Nephron progenitor cell (in vitro differentiated cells): ENCODE results near the gene DAD1.

Source experiments
- DNase-seq: peaks from one replicate; pipeline ENCODE4 v3.0.0; 2021
- H3K27ac Mint-ChIP-seq: 2 replicates; pipeline ENCODE4 v1.8.0; 2021; ENCODE audit warnings: mild to moderate bottlenecking, moderate library complexity, mixed read lengths
- H3K27me3 Mint-ChIP-seq: 2 replicates; pipeline ENCODE4 v1.8.0; 2021; ENCODE audit warnings: mild to moderate bottlenecking, low read depth, mixed read lengths; ENCODE audit not compliant: poor library complexity
- H3K36me3 Mint-ChIP-seq: 2 replicates; pipeline ENCODE4 v1.8.0; 2021; ENCODE audit warnings: low read depth, mixed read lengths
- H3K4me1 Mint-ChIP-seq: 2 replicates; pipeline ENCODE4 v1.8.0; 2021; ENCODE audit warnings: mixed read lengths
- H3K4me3 Mint-ChIP-seq: 2 replicates; pipeline ENCODE4 v1.8.0; 2021; ENCODE audit warnings: mild to moderate bottlenecking, moderate library complexity, mixed read lengths
- H3K9me3 Mint-ChIP-seq: 2 replicates; pipeline ENCODE4 v1.8.0; 2021; ENCODE audit warnings: mild to moderate bottlenecking, moderate library complexity, mixed read lengths
- CTCF ChIP-seq: fragments of 200-600 bp; sonication (generic); IDR thresholded peaks from 2 replicates; pipeline ENCODE4 v1.5.0; 2021; ENCODE audit warnings: antibody characterized with exemption

DAD1 gene

GRCh38 chr14:22524784-22525161 lies 64.3 kb downstream of the DAD1 start:
- DNase-seq, result no peak
- Mint-ChIP-seq H3K36me3 (no peaks in the 10 kb centered on the region), H3K27me3 (peaks cover 3% of the 10 kb centered on the region), H3K4me3 (no peak overlapping the region), H3K4me1 (peaks cover 30% of the 10 kb centered on the region), H3K27ac (no peak overlapping the region), H3K9me3 (no peaks in the 10 kb centered on the region)
- TF ChIP-seq CTCF, result no peak

- no peak overlapping the region for H3K4me3 Mint-ChIP-seq
- H3K27ac Mint-ChIP-seq, result no peak overlapping the region
- no peak for TF ChIP-seq CTCF
- no peaks in the 10 kb centered on the region for H3K36me3 Mint-ChIP-seq
- peaks cover 35% of the 10 kb centered on the region for H3K4me1 Mint-ChIP-seq
- H3K9me3 Mint-ChIP-seq, result no peaks in the 10 kb centered on the region
- peaks cover 3% of the 10 kb centered on the region for H3K27me3 Mint-ChIP-seq
- no peak for DNase-seq
These were observed 64.8 kb downstream of the DAD1 start for GRCh38 chr14:22524115-22524783.

- peaks cover 41% of the 10 kb centered on the region for H3K4me1 Mint-ChIP-seq
- H3K27me3 Mint-ChIP-seq, result no peaks in the 10 kb centered on the region
- H3K27ac Mint-ChIP-seq, result no peak overlapping the region
- H3K36me3 Mint-ChIP-seq, result no peaks in the 10 kb centered on the region
- TF ChIP-seq CTCF, result no peak
- DNase-seq, result no peak
- no peak overlapping the region for H3K4me3 Mint-ChIP-seq
- no peaks in the 10 kb centered on the region for H3K9me3 Mint-ChIP-seq
These were observed 65.7 kb downstream of the DAD1 start for GRCh38 chr14:22523283-22523682.

GRCh38 chr14:22522466-22522957 lies 66.5 kb downstream of the DAD1 start:
- no peaks in the 10 kb centered on the region for H3K27me3 Mint-ChIP-seq
- no peak overlapping the region for H3K4me3 Mint-ChIP-seq
- H3K4me1 Mint-ChIP-seq, result peaks cover 49% of the 10 kb centered on the region
- no peak for TF ChIP-seq CTCF
- H3K9me3 Mint-ChIP-seq, result no peaks in the 10 kb centered on the region
- no peak overlapping the region for H3K27ac Mint-ChIP-seq
- no peak for DNase-seq
- H3K36me3 Mint-ChIP-seq, result no peaks in the 10 kb centered on the region

- H3K27me3 Mint-ChIP-seq, result no peaks in the 10 kb centered on the region
- H3K27ac Mint-ChIP-seq, result no peak overlapping the region
- H3K4me1 Mint-ChIP-seq, result peaks cover 49% of the 10 kb centered on the region
- no peaks in the 10 kb centered on the region for H3K9me3 Mint-ChIP-seq
- no peak overlapping the region for H3K4me3 Mint-ChIP-seq
- no peak for TF ChIP-seq CTCF
- no peaks in the 10 kb centered on the region for H3K36me3 Mint-ChIP-seq
- DNase-seq, result no peak
These were observed 67.4 kb downstream of the DAD1 start for GRCh38 chr14:22521449-22522239.

GRCh38 chr14:22520796-22521195 lies 68.2 kb downstream of the DAD1 start:
- Mint-ChIP-seq H3K27ac (no peak overlapping the region), H3K9me3 (no peaks in the 10 kb centered on the region), H3K4me1 (peaks cover 52% of the 10 kb centered on the region), H3K4me3 (no peak overlapping the region), H3K27me3 (no peaks in the 10 kb centered on the region), H3K36me3 (no peaks in the 10 kb centered on the region)
- TF ChIP-seq CTCF, result no peak
- DNase-seq, result no peak
